A204.1 (cell line): ENCODE results near the gene TRIM7.

Experiments
- FAIRE-seq: peaks from 2 replicates; lab custom pipeline; 2012; peaks lifted over from hg19 to GRCh38; lab: Jason Lieb, UNC

The TRIM7 gene

DNA sequence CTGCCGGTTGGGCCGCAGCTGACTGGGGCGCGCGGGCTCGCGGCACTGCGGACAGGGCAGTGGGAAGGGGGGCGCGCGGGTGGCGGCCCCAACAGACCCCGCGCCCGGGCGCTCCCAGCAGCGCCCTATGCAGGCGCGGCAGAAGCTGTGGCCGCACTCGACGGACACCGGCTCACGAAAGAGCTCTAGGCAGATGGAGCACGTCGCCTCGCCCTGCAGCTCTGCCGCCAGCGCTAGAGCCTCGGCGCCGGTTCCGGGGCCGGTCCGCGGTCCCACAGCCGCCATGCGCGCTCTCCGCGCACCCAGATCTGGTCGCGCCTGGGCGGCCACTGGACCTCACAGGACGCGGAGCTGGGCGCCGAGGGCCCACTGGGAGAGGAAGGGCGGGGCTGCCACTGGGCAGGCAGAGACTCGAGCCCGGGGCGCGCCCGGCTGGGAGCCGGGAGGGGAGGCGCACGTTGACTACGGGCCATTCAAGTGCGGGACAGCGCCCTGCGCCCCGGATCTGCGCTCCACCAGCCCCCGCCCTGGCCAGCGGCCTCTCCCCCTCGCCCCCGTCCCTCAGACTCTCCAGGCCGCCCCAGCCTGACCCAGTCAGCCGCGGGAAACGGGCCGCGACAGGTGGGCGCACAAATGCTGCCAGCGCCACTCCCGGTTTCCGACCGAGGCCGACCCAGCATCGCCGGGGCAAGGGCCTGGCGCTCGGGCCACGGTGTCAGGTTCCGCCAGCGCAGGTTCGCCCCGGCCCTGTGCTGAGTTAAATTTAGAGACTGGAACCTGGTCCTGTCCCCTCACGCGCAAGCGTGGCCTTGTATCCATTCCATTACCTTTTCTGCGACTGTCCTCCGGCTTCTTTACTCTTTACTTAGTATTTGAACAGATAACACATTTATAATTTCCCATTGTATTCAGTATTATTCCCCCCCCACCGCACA lies at the start of gene TRIM7:
Gene TRIM7 (minus strand): TSS at position 371 of the 935 bp plus-strand sequence. CDS start 86 bp downstream, at position 285.
- no peak for FAIRE-seq

GRCh38 chr5:181248277-181248676 lies 43.3 kb upstream of the TRIM7 start:
- no peak for FAIRE-seq

- no peak for FAIRE-seq
Observed at GRCh38 chr5:181246276-181247049, 41.5 kb upstream of the TRIM7 start.

GRCh38 chr5:181245427-181246275 lies 40.7 kb upstream of the TRIM7 start:
- FAIRE-seq = no peak

- FAIRE-seq = no peak
Observed at GRCh38 chr5:181243564-181244343, 38.8 kb upstream of the TRIM7 start, which contains the start of gene RACK1. TSS of gene RACK1 (minus strand) at chr5:181243906. CDS start at chr5:181243800, 106 bp downstream.

GRCh38 chr5:181243018-181243563 lies 38.1 kb upstream of the TRIM7 start:
- no peak for FAIRE-seq

DNA sequence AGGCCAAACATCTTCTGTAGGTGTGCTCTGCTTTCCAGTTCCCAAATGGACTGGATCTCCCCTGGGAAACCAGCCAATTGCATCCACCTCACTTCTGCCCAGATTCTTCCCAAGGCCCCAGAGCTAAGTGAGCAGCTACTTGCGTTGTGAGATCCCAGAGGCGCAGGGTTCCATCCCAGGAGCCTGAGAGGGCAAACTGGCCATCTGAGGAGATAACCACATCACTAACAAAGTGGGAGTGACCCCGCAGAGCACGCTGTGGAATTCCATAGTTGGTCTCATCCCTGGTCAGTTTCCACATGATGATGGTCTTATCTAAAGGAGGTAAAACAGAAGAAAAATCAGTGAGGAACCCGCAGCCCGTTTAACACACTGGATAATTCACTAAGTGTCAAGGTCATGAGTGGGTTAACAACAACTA lies 37.0 kb upstream of the TRIM7 start:
- FAIRE-seq = no peak

GRCh38 chr5:181241393-181241975 lies 36.5 kb upstream of the TRIM7 start:
- no peak for FAIRE-seq

- FAIRE-seq = no peak
Observed at GRCh38 chr5:181239062-181239663, 34.2 kb upstream of the TRIM7 start.

GRCh38 chr5:181237729-181238385 lies 32.9 kb upstream of the TRIM7 start:
- FAIRE-seq = no peak

DNA sequence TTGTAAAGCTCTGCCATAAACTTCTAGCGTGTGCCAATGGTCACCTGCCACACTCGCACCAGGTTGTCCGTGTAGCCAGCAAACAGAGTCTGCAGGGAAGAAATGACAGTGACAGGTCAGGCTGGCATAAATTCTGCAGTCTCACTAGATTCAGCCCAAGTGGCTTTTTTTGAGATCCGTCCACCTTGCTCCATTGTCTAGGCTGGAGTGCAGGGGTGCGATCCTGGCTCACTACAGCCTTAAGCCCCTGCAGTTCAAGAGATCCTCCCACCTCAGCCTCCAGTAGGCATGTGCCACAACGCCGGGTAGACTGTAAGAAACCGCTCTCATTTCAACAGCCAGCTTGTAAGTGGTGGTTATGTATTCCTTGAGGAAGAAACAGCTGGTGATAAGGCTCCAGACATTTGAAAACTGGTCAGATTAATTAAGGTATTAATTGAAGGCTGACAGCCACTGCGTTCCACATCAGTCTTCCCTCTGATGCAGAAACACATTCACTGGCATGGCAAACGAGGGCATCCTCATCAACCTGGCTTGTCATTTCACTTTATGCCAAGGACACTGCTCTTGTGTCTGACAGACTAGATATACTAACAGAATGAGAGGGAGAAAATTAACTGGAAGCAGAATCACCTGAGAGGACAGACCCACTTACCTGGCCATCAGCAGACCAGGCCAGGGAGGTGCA lies 32.1 kb upstream of the TRIM7 start:
- FAIRE-seq = no peak

DNA sequence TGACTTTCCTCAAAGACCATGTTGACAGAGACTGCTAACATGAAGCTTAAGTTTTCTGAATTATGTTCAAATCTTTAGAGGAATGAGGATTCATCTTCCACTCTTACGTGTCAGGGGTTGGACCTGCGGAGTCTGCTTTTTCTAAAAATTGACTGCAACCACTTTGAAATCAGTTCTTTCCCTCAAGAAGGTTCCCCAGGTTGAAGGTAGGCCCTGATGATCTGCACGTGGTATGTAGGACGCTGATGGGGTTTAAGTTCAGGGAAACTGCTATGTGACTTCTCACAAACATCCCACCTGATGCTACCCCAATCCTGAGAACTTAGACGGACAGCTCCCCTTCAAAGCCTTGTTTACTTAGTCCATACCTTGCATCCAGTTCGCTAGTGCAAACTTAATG lies 31.5 kb upstream of the TRIM7 start:
- no peak for FAIRE-seq

DNA sequence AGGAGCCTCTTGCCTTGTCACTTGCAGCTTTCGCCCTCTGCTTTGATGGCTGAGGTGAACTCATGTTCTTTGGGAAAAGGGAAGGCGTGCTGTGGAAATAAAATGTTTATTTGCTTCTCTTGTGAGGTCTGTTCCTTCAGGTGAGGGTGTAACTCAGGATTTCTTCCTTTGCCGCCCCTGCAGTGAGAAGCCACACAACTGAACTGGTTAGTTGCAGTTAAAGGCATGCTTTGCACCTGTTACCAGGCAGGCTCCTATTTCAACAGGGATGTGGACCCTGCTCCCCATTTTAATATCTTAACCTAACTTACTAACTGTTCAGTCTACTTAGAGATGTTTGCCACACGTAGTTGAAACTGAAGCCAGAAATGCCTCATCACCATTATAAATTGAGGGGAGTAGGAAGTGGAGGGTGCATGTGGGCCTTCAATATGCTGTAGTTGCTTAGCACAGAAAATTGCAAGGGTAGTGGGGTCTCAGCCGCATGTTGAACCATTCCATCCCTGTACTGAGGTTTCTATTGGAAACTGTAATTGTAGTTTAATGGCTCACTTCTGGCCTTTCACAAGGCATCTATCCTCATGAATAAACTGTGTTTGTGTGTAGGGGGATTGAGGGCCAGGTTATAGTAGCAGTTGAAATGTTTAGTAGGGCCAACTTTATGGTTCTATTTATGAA lies 30.8 kb upstream of the TRIM7 start:
- no peak for FAIRE-seq

- FAIRE-seq = no peak
Observed at GRCh38 chr5:181235323-181235688, 30.3 kb upstream of the TRIM7 start.

- no peak for FAIRE-seq
Observed at GRCh38 chr5:181234455-181235306, 29.7 kb upstream of the TRIM7 start.

DNA sequence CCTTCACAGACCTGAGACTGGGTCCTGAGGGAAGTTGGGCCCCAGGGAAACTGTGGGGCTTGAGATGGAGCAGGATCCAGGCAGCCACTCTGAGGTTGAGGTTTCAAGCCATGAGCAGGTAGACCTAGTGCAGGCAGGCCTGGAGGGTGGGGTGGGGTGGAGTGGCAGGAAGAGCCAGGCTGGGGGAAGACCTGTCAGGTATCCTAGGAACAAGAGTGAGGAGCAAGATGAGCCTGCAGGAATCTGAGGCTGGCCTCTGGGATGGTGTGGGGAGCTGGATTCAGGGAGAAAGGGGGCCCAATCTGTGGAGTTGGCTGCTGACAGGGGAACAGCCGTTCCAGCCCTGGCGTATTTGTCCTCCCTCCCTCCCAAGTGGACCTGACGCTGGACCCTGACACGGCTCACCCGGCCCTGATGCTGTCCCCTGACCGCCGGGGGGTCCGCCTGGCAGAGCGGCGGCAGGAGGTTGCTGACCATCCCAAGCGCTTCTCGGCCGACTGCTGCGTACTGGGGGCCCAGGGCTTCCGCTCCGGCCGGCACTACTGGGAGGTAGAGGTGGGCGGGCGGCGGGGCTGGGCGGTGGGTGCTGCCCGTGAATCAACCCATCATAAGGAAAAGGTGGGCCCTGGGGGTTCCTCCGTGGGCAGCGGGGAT lies 28.9 kb upstream of the TRIM7 start:
- FAIRE-seq = no peak
